Vagina (tissue), 2 donors: ENCODE results near the gene VCP. TPM values are rescaled to one million over a fixed set of nuclear protein-coding genes. Genes with fewer than 3 reads are reported as not detected.

Experiments
- DNase-seq, 2 donors: peaks; one replicate each; pipeline ENCODE4 v3.0.0-alpha.2; 2017; ENCODE audit errors: extremely low spot score in 2 of 2
- H3K27ac ChIP-seq: fragments of 200-600 bp; sonication (generic); one replicate; pipeline ENCODE4 v1.5.1; 2019
- H3K27me3 ChIP-seq: fragments of 200-600 bp; sonication (generic); one replicate; pipeline ENCODE4 v1.5.1; 2019
- H3K36me3 ChIP-seq, 2 donors: fragments of 200-600 bp; sonication (generic); one replicate each; pipeline ENCODE4 v1.5.1; 2017 to 2019
- H3K4me1 ChIP-seq: fragments of 200-600 bp; sonication (generic); one replicate; pipeline ENCODE4 v1.5.1; 2019
- H3K4me3 ChIP-seq, 2 donors: fragments of 200-600 bp; sonication (generic); 1 replicate in 1 of 2; 2 replicates in 1 of 2; pipeline ENCODE4 v1.5.1; 2016 to 2019
- H3K9me3 ChIP-seq: fragments of 200-600 bp; sonication (generic); one replicate; pipeline ENCODE4 v1.5.1; 2019
- CTCF ChIP-seq, 3 experiments: fragments of 450-650 bp in 2 of 3; fragments of 200-600 bp in 1 of 3; sonication (generic) in 1 of 3; IDR thresholded peaks; one replicate each; pipeline ENCODE4 v1.5.1; 2017 to 2019; ENCODE audit warnings: antibody characterized with exemption in 3 of 3, mild to moderate bottlenecking in 2 of 3, moderate library complexity in 2 of 3
- POLR2A ChIP-seq, 2 donors: fragments of 450-650 bp; IDR thresholded peaks; one replicate each; pipeline ENCODE4 v1.6.1; 2017; ENCODE audit warnings: antibody characterized with exemption in 2 of 2, mild to moderate bottlenecking in 2 of 2, moderate library complexity in 2 of 2
- POLR2AphosphoS5 ChIP-seq, 2 donors: sonication (generic); formaldehyde crosslinking; IDR thresholded peaks; one replicate each; pipeline ENCODE4 v1.9.0; 2017; ENCODE audit warnings: antibody characterized with exemption in 2 of 2, mild to moderate bottlenecking in 2 of 2, low read depth in 1 of 2; ENCODE audit not compliant: insufficient read depth in 1 of 2
- intact Hi-C: fragments of 100-400 bp; cut with DNase I; formaldehyde crosslinking; loops from one replicate; pipeline ENCODE4 v1.15.1; 2023
- total RNA-seq: library from RNA; depleted of rRNA; stranded (reverse); fragments of >200 nt; gene quantifications from one replicate; pipeline ENCODE4 v1.2.3, GENCODE V29; 2016

Gene VCP
- total RNA-seq, 1 donor from 2014 or later = 130 TPM

DNA sequence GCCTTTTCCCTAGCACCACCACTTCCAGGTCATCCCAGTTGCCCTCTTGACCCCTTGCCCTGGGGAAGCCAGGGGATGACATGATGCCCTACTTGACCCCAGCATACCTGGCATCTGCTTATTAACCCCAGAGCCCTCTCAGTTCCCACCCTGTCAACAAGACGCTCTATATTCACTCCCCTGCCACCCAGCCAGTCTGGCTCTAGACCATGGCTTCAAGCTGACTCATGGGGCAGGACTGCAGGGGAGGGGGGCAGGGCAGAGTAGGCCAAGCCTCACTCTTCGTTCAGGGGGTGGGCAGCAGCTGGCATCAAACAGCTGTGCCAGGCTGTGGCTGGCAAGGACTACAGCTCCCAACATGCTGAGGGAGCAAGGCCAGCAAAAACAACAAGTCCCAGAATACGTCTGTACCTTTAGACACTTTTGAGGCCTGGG lies 37.9 kb upstream of the VCP start:
- intact Hi-C loops = no loop called here
- H3K36me3 ChIP-seq = peaks cover 0 to 30% of the 10 kb centered on the region in 2 donors
- no peak for TF ChIP-seq POLR2A (IDR thresholded peaks at IDR 0.05)
- TF ChIP-seq CTCF (IDR thresholded peaks at IDR 0.05) = no peak
- no peak for TF ChIP-seq POLR2AphosphoS5 (IDR thresholded peaks at IDR 0.05; ENCODE audit: insufficient read depth in 1 of 2, low read depth in 1 of 2)
- H3K27me3 ChIP-seq = no peaks in the 10 kb centered on the region
- peak in 1 of 2 donors; percentile 95 for DNase-seq
- H3K4me3 ChIP-seq = peak overlapping the region; percentile 66 to 76
- peak overlapping the region; percentile 95 for H3K27ac ChIP-seq
- H3K4me1 ChIP-seq = peaks cover 57% of the 10 kb centered on the region
- no peaks in the 10 kb centered on the region for H3K9me3 ChIP-seq

- peaks cover 44% of the 10 kb centered on the region for H3K4me1 ChIP-seq
- intact Hi-C loops = no loop called here
Observed at GRCh38 chr9:35108946-35109575, 36.6 kb upstream of the VCP start.

GRCh38 chr9:35108461-35108860 lies 36.0 kb upstream of the VCP start:
- peak in 1 of 2 donors; percentile 47 for DNase-seq
- intact Hi-C loops = no loop called here
- H3K36me3 ChIP-seq = peaks cover 0 to 39% of the 10 kb centered on the region in 2 donors
- TF ChIP-seq CTCF (IDR thresholded peaks at IDR 0.05) = no peak
- no peak for TF ChIP-seq POLR2A (IDR thresholded peaks at IDR 0.05)
- no peak for TF ChIP-seq POLR2AphosphoS5 (IDR thresholded peaks at IDR 0.05; ENCODE audit: insufficient read depth in 1 of 2, low read depth in 1 of 2)
- no peak overlapping the region for H3K4me3 ChIP-seq
- peaks cover 43% of the 10 kb centered on the region for H3K4me1 ChIP-seq
- no peaks in the 10 kb centered on the region for H3K9me3 ChIP-seq
- H3K27ac ChIP-seq = no peak overlapping the region
- no peaks in the 10 kb centered on the region for H3K27me3 ChIP-seq

More at GRCh38 chr9:35108946-35109575, 36.6 kb upstream of the VCP start:
- no peak overlapping the region for H3K4me3 ChIP-seq
- H3K27ac ChIP-seq = no peak overlapping the region
- peaks cover 0 to 39% of the 10 kb centered on the region in 2 donors for H3K36me3 ChIP-seq
- no peaks in the 10 kb centered on the region for H3K9me3 ChIP-seq
- DNase-seq = peak in 1 of 2 donors; percentile 83
- no peaks in the 10 kb centered on the region for H3K27me3 ChIP-seq
- no peak for TF ChIP-seq CTCF (IDR thresholded peaks at IDR 0.05)
- no peak for TF ChIP-seq POLR2A (IDR thresholded peaks at IDR 0.05)
- no peak for TF ChIP-seq POLR2AphosphoS5 (IDR thresholded peaks at IDR 0.05; ENCODE audit: insufficient read depth in 1 of 2, low read depth in 1 of 2)

- Histone ChIP-seq H3K4me1 (peaks cover 38% of the 10 kb centered on the region), H3K27me3 (no peaks in the 10 kb centered on the region), H3K36me3 (peaks cover 0 to 39% of the 10 kb centered on the region in 2 donors), H3K9me3 (no peaks in the 10 kb centered on the region), H3K4me3 (no peak overlapping the region), H3K27ac (no peak overlapping the region)
- TF ChIP-seq POLR2A (IDR thresholded peaks at IDR 0.05) (no peak), CTCF (IDR thresholded peaks at IDR 0.05) (no peak), POLR2AphosphoS5 (IDR thresholded peaks at IDR 0.05; ENCODE audit: insufficient read depth in 1 of 2, low read depth in 1 of 2) (no peak)
- intact Hi-C loops = no loop called here
- DNase-seq = peak in 1 of 2 donors; percentile 76
Observed at GRCh38 chr9:35107297-35108290, 35.2 kb upstream of the VCP start.
